ENCODE measurements around the gene GAREM1.
"Not testable (repeated sequence)": the region's sequence is repeated elsewhere in the genome, so short reads cannot be mapped to it uniquely, and the experiment has no call there.

- not testable (repeated sequence) for TF ChIP-seq CTCF, EZH2, EZH2phosphoT487 (IDR thresholded peaks at IDR 0.05)
Measured at GRCh38 chr18:32501242-32501641, 30.6 kb upstream of the GAREM1 start.

All from neural progenitor cell (in vitro differentiated cells).